Skeletal muscle tissue (tissue), 4 donors: ENCODE data around the gene RARB. TPM values are rescaled to one million over a fixed set of nuclear protein-coding genes. Genes with fewer than 3 reads are reported as not detected.

Experiments
- H3K27ac ChIP-seq: one replicate; pipeline ENCODE4 v1.7.0; 2013; ENCODE audit warnings: mild to moderate bottlenecking, low read depth, low read length, inconsistent platforms
- H3K27me3 ChIP-seq, 3 donors: one replicate each; pipeline ENCODE4 v1.7.0; 2013; ENCODE audit warnings: low read length in 3 of 3; ENCODE audit not compliant: control insufficient read depth in 3 of 3, insufficient read depth in 3 of 3
- H3K36me3 ChIP-seq, 3 donors: one replicate each; pipeline ENCODE4 v1.7.0; 2013; ENCODE audit warnings: low read length in 3 of 3; ENCODE audit not compliant: control insufficient read depth in 3 of 3, insufficient read depth in 3 of 3
- H3K4me1 ChIP-seq, 3 donors: one replicate each; pipeline ENCODE4 v1.7.0; 2013; ENCODE audit warnings: low read length in 3 of 3, mild to moderate bottlenecking in 3 of 3; ENCODE audit not compliant: control insufficient read depth in 3 of 3, insufficient read depth in 3 of 3
- H3K4me3 ChIP-seq, 3 donors: one replicate each; pipeline ENCODE4 v1.7.0; 2013; ENCODE audit warnings: low read length in 3 of 3
- H3K9ac ChIP-seq, 3 donors: one replicate each; pipeline ENCODE4 v1.7.0; 2013; ENCODE audit warnings: low read length in 3 of 3, mild to moderate bottlenecking in 3 of 3, moderate library complexity in 2 of 3, low read depth in 1 of 3
- H3K9me3 ChIP-seq, 3 donors: one replicate each; pipeline ENCODE4 v1.7.0; 2013; ENCODE audit warnings: low read length in 3 of 3; ENCODE audit not compliant: control insufficient read depth in 3 of 3
- total RNA-seq: library from RNA; depleted of rRNA; stranded (reverse); fragments of >200 nt; gene quantifications from one replicate; pipeline ENCODE4 v1.2.3, GENCODE V29; 2014
- donor health status: Osteomylitis.

Gene RARB
- total RNA-seq, 1 donor from 2014 or later = 20.9 TPM

DNA sequence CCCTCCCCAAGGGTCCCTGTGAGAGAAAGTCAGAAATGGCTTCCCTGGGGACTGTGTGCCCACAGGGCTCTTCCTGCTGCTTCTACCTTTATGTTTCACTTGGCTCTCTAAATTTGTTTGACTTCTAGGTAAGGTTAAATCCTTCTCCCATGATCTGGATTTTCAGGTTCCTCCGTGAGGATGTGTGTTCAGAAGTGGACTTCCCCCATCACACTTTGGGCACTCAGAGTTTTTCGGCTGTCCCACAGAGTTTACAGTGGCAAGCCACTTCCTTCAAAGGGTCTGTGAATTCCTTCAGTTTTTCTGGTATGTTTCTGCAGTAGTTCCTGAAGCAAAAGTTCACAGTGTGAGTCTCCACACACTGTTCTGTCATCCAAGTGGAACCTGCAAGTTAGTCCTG, 30.9 kb upstream of the RARB start:
- no peaks in the 10 kb centered on the region for H3K36me3 ChIP-seq
- no peaks in the 10 kb centered on the region for H3K9me3 ChIP-seq
- no peak overlapping the region for H3K4me3 ChIP-seq
- H3K4me1 ChIP-seq = no peaks in the 10 kb centered on the region
- H3K27ac ChIP-seq = no peak overlapping the region
- H3K27me3 ChIP-seq = no peaks in the 10 kb centered on the region
- H3K9ac ChIP-seq = no peak overlapping the region

DNA sequence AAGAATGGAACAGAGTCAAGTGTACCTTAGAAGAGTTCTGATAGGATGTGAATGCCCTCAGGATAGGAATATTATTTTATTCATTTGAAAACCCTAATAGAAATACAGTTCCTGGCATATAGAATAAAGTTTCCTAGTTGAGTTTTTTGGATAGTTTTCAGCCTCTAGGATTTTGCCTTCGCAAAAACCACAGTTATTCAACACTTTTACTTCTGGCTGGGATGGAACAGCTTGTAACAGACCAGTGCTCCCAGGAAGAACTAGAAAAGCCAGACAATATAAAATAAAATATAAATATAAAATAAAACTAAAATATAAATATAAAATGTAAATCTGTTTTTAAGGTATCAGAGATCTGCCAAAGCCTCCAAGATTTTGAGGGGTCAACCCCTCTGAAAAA, 27.5 kb upstream of the RARB start:
- no peaks in the 10 kb centered on the region for H3K27me3 ChIP-seq

DNA sequence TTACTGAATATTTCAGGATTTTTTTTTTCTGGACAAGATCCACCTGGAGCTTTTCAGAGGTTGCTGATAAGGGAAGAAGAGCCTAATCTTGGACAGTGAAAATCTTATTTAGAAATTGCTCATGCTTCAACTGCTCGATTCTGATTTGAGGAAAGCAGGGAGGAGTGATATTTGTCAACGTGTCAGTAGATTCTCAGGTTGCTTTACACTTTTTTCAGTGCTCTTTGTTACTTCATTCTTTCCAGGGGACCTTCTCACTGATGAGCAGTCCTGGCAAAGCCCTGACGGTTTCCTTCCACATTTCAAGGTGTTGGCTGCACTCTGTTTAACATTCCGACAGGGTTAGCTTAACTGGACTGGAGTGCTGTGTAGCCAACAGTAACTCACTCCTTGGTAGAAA, 24.1 kb upstream of the RARB start:
- Histone ChIP-seq H3K9ac (no peak overlapping the region), H3K27ac (no peak overlapping the region), H3K36me3 (no peaks in the 10 kb centered on the region), H3K9me3 (no peaks in the 10 kb centered on the region), H3K4me3 (no peak overlapping the region), H3K4me1 (peaks cover 0 to 2% (median 0%) of the 10 kb centered on the region in 3 donors), H3K27me3 (no peaks in the 10 kb centered on the region)

More for the DNA sequence above, 27.5 kb upstream of the RARB start:
- Histone ChIP-seq H3K36me3 (no peaks in the 10 kb centered on the region), H3K9me3 (no peaks in the 10 kb centered on the region), H3K9ac (no peak overlapping the region), H3K4me3 (no peak overlapping the region), H3K4me1 (peaks cover 0 to 2% (median 0%) of the 10 kb centered on the region in 3 donors), H3K27ac (no peak overlapping the region)

DNA sequence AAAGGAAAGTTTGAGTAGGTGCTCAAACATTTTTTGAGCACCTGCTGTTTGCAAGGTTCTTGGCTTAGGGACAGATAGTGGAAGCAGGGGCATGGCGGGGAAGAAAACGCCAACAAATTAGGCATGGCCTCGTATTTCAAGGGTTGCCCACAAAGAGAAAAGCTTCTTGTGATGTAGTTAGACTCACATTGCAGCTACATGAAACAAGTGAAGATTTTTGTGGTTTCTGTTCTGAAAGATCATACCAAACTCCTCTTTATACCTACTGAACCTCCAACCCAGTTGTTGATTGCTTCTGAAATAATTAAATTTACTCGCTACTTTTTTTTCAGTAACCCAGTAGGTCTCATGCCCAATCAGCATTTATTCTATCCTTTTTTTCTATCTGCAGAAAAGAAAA, 23.5 kb upstream of the RARB start:
- Histone ChIP-seq H3K36me3 (no peaks in the 10 kb centered on the region), H3K9me3 (no peaks in the 10 kb centered on the region), H3K9ac (no peak overlapping the region), H3K4me3 (no peak overlapping the region), H3K27ac (no peak overlapping the region), H3K4me1 (peaks cover 0 to 2% (median 0%) of the 10 kb centered on the region in 3 donors), H3K27me3 (no peaks in the 10 kb centered on the region)

DNA sequence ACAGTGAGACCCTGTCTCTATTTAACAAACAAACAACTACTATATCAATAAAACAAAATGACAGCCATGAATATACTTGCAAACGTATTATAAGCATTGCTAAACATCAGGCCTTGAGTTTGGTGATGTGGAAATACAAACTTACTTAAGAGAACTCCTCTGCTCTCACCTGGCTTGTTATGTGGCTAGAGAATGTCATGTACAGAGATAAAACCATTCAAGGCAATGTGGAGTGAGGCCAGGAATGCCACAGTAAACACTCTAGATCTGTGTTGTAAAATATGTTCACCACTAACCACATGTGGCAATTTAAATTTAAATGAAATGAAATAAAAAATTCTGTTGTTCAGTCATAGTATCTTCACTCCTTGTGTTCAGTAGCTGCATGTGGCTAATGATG, 22.7 kb upstream of the RARB start:
- H3K4me1 ChIP-seq = peaks cover 0 to 2% (median 0%) of the 10 kb centered on the region in 3 donors
- H3K9me3 ChIP-seq = no peaks in the 10 kb centered on the region
- no peak overlapping the region for H3K9ac ChIP-seq
- no peak overlapping the region for H3K4me3 ChIP-seq
- H3K36me3 ChIP-seq = no peaks in the 10 kb centered on the region
- H3K27me3 ChIP-seq = no peaks in the 10 kb centered on the region
- no peak overlapping the region for H3K27ac ChIP-seq

DNA sequence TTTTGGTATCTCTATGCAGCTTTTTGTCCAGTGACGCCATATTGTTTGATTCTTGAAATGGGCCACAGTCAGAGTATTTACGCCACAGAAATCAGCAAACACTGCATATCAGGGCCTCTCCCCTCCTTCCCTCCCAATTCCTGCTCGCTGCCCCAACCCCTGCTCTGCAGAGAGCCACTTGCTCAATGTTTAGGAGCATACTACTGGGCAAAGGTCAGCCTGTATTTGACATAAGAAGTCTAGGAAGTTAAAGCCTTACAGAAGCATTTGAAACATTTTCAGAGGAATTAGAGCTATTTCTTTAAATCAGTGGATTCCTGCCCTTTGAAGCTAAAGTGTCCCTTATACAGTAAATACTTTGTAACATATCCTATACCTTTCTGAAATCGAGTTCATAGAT, 17.4 kb upstream of the RARB start:
- H3K27me3 ChIP-seq = no peaks in the 10 kb centered on the region
- H3K9me3 ChIP-seq = no peaks in the 10 kb centered on the region
- no peaks in the 10 kb centered on the region for H3K4me1 ChIP-seq
- H3K9ac ChIP-seq = no peak overlapping the region
- no peak overlapping the region for H3K4me3 ChIP-seq
- no peaks in the 10 kb centered on the region for H3K36me3 ChIP-seq
- no peak overlapping the region for H3K27ac ChIP-seq

DNA sequence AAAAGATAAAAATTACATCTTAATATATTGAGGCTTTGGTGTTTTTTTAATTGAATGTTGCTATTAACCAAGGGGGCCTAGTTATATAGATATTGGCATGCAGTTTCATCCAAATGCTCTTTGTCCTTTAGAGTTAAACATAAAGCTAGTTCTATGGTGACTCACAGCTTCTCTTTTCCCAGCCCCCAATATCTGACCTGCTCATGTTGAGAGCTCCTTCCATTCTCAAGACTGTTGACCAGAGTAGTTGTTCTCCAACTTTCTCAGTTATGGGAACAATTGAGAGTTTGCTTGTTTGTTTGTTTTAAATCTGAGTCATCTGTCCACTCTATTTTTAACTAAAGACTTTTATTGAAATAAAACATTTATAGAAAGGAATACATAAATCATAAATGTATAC, 15.8 kb upstream of the RARB start:
- no peaks in the 10 kb centered on the region for H3K36me3 ChIP-seq
- H3K27ac ChIP-seq = no peak overlapping the region
- H3K4me1 ChIP-seq = no peaks in the 10 kb centered on the region
- no peak overlapping the region for H3K4me3 ChIP-seq
- no peaks in the 10 kb centered on the region for H3K9me3 ChIP-seq
- no peaks in the 10 kb centered on the region for H3K27me3 ChIP-seq
- no peak overlapping the region for H3K9ac ChIP-seq

DNA sequence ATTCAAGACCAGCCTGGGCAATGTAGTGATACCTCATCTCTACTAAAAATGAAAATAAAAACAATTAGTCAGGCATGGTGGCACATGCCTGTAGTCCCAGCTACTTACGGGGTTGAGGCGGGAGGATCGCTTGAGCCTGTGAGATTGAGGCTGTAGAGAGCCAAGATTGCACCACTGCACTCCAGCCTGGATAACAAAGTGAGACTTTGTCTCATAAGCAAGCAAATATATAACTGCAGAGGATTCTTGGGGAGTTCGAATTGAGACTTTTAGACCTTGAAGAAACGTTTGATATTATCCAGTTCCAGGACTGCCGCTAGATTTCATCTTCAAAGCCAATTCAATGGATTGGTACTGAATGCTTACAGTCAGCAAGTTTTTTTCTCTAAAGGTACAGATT, 11.9 kb upstream of the RARB start:
- H3K4me1 ChIP-seq = no peaks in the 10 kb centered on the region
- H3K9ac ChIP-seq = no peak overlapping the region
- no peak overlapping the region for H3K4me3 ChIP-seq
- no peaks in the 10 kb centered on the region for H3K36me3 ChIP-seq
- H3K27me3 ChIP-seq = no peaks in the 10 kb centered on the region
- H3K27ac ChIP-seq = no peak overlapping the region
- no peaks in the 10 kb centered on the region for H3K9me3 ChIP-seq

DNA sequence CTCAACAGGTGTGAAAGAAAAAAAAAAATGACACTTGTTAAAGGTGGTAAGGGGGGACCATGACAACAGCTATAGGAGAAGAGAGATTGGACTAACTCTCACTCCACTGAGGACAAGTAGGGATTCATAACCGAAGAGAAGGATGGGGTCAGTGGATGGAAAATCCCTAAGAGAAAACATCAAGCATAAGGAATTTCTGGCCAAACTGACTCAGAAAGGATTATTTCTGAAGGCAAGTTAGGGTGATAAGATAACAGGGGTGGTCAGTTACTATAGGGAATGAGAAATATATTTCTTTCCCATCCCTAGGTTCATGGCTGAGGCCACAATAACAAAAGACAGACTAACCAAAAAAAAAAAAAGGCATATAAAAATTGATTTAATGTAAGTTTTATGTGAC, 9.5 kb upstream of the RARB start:
- H3K36me3 ChIP-seq = no peaks in the 10 kb centered on the region
- H3K27me3 ChIP-seq = no peaks in the 10 kb centered on the region
- H3K4me3 ChIP-seq = no peak overlapping the region
- no peaks in the 10 kb centered on the region for H3K4me1 ChIP-seq
- no peak overlapping the region for H3K27ac ChIP-seq
- H3K9ac ChIP-seq = no peak overlapping the region
- no peaks in the 10 kb centered on the region for H3K9me3 ChIP-seq

DNA sequence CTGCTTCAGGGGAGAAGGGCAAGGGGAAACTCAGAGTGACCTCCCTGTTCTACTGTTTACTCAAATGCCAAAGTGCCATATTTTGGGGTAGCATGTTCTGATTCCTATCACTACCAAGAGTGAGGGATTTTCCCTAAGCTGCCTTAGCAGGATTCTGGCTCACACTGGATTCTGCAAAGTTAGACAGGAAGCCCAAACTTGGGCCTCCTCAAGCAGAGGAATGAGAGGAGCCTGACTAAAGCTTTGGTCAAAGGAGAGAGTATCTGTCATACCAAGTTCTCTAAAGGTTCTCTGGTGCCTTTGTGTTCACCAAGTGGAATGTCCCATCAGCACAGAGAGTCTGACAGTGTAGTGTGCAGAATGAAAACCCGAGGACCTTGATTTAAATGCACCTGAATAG, 8.8 kb upstream of the RARB start:
- no peaks in the 10 kb centered on the region for H3K4me1 ChIP-seq
- H3K9ac ChIP-seq = no peak overlapping the region
- no peak overlapping the region for H3K27ac ChIP-seq

DNA sequence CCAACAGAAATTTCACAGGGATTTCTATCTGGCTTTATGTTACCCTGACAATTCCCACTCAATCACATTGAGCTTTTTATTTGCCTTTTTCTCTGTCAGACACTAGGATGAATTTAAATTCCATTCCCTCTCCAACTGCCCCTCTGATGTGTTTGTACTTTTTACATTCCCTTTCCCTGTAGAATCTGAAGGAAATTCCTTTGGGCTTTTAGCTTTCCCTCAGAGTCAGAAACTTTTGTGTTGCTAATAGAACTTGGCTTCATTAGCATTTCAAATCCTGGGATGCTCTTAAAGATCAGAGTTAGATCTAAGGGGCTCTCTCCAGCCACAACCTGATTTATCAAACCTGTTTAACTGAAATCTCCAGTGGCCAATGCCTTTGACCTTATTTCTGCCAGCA, 7.9 kb upstream of the RARB start:
- H3K4me3 ChIP-seq = no peak overlapping the region
- H3K27me3 ChIP-seq = no peaks in the 10 kb centered on the region
- H3K36me3 ChIP-seq = no peaks in the 10 kb centered on the region
- H3K9ac ChIP-seq = no peak overlapping the region
- H3K9me3 ChIP-seq = no peaks in the 10 kb centered on the region
- no peaks in the 10 kb centered on the region for H3K4me1 ChIP-seq
- no peak overlapping the region for H3K27ac ChIP-seq

More for the DNA sequence above, 8.8 kb upstream of the RARB start:
- no peaks in the 10 kb centered on the region for H3K27me3 ChIP-seq
- no peaks in the 10 kb centered on the region for H3K36me3 ChIP-seq
- no peaks in the 10 kb centered on the region for H3K9me3 ChIP-seq
- H3K4me3 ChIP-seq = no peak overlapping the region
